NCI-H187 (cell line): Measurements from ENCODE around the gene IRAG1.

ENCODE experiments used
- DNase-seq, 2 experiments: peaks; one replicate each; lab custom pipeline; 2025; lab: John Stamatoyannopoulos, UW

Gene IRAG1

DNA sequence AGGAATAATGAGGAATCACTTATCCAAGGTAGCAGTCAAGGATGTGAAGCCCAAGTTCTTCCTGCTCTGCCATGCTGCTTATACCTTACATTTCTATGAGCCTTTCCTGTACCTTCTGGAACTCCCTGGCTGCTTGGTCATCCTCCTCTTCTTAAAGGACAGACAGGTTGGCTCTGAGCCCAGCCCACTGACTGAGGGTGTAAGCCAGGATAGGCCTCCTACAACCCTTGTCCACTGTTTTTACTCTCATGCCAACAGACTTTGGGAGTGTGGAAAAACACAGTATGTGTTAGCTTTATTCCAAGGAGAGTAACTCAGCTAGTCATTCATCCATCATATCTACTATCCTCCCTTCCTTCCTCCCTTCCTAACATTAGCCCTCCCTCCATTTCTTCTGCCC lies 47.5 kb downstream of the IRAG1 start:
- no peak for DNase-seq

GRCh38 chr11:10645212-10645795 lies 48.3 kb downstream of the IRAG1 start:
- no peak for DNase-seq
